Measurements from ENCODE around the gene MADD.

The MADD gene

DNA sequence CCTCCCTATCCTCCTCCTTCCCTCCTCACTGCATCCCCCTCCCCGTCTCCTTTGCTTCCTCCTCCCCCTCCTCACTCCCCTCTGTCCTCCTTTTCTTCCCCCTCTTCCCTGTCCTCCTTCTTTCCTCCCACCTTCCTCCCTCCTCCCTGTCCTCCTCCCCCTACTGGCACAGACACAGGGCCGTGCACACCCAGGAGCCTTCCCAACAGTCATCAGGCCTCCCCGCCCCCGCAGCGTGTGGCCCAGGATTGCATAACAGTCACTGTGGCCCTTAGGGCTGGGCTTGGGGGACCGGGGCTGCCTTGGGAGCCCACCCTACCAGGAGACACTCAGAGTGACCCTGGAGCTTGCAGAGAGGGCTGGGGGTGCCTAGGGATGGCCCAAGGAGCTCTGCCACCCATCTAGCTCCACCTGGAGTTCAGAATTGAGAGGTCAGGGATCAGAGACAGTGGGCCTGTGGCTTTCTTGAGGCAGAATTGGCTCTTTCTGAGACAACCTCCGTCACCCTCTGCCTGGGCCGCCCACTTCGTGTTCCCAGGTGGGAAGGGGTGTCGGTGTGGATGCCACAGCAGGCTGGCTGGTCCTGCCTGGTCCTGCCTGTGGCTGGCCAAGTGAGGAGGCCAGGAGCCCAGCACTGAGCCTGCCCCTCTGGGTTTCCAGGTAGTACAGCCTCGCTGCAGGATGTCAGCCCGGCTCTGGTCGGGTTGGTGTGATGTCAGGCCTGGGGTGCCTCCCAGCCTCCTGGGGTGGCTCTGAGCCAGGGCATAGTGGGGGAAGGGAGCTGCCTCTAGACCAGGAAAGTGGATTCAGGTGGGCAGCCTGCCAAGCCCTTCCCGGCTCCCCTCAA lies 106.8 kb downstream of the MADD start:
- no peak for DNase-seq (ENCODE audit: insufficient read length, low spot score)
- FAIRE-seq, result no peak

DNA sequence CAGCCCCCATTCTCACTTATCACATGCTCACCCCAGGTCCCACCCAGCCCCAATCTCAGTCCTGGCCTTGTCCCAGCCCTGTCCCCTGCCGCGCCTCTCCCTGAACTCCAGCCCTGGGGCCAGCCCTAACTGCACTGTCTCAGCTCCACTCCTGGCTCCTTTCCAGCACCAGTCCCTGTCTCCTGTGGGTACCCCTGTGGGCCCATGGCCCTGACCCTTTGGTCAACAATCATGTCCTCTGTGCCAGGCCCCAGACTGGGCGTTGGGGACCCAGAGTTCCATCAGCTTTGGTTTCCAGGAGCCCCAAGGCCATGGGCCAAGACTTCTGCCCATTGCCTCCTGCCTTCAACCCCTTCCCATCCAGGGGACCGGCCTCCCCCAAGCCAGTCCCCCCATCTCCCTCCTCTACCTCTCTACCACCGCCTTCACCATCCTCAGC lies 107.7 kb downstream of the MADD start:
- FAIRE-seq, result no peak
- no peak for DNase-seq (ENCODE audit: insufficient read length, low spot score)

DNA sequence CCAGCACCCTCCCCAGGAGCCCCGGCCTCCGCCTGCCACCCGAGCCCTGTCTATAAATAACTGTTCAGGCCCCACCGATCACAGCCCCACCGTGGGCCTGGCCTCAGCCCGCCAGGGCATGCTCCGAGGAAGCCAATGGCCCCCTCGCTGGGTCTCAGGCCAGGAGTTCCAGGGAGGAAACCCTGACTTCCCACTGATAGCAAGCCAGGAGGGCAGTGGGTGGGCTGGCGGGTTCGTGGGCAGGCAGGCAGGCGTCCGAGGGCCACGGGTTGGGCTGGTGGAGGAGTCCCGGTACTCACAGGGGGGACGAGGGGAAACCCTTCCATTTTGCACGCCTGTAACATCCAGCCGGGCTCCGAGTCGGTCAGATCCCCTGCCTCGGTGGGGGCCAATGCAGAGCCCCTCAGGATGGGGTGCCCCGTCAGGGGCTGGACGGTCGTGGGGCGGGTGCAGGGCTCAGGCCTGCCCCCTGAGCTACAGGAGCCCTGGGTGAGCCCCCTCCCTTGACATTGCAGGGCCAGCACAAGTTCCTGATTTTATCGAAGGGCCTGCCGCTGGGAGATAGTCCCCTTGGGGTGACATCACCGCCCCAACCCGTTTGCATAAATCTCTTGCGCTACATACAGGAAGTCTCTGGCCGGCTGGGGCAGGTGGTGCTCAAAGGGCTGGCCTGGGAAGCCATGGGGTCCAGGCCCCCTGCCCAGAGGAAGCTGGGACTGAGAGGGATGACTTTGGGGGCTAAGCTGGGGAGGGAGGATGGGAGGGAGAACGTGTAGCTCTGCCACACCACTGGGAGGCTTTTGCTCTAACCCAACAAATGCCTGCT lies 108.3 kb downstream of the MADD start, which contains the start of gene SPI1:
Gene SPI1 (minus strand): TSS at position 538 of the 826 bp plus-strand sequence. CDS start 194 bp downstream, at position 344.
- DNase-seq (ENCODE audit: insufficient read length, low spot score) (no peak), FAIRE-seq (no peak)

DNA sequence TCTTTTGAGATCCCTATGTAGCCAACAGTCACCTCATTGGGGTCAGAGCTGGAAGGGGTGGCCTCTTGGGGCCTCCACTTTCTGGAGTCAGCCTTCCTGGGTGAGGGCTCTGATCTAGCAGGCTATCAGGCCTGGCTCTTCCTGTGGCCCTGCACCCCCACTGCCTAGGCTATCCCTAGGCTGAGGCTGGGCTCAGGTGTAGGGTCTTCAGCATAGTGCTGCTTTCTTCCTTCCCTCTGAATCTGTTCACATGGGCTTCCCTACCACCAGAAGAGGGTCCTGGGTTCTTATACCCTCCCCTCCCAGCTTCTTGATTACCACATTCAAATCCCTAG lies 108.9 kb downstream of the MADD start:
- FAIRE-seq (no peak), DNase-seq (ENCODE audit: insufficient read length, low spot score) (no peak)

DNA sequence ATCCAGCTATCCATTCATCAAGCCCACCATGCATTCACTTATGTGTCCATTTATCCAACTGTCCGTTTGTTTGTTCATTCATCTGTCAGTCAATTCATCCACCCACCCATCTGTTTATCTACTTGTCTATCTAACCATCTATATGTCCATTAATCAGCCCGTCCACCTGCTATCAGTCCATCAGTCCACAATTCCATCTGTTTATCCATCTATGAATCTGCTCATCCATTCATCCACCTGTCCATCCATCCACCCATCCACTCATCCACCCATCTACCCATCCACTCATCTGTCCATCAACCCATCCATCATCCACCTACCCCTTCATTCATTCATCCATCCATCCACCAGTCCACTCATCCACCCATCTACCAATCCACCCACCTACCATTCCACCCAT lies 109.4 kb downstream of the MADD start:
- FAIRE-seq, result peak; percentile 28

More for the DNA sequence above, 109.4 kb downstream of the MADD start:
- no peak for DNase-seq (ENCODE audit: insufficient read length, low spot score)
